ENCODE measurements around the gene CLMP.

The CLMP gene

GRCh38 chr11:123195188-123196059, at the start of gene CLMP:
CLMP (minus strand) TSS chr11:123195248; CDS start chr11:123194940, 308 bp downstream.
- DNase-seq (ENCODE audit: low read depth in 2 of 2) = no peak

GRCh38 chr11:123241874-123242543, 47.0 kb upstream of the CLMP start:
- no peak for DNase-seq (ENCODE audit: low read depth in 2 of 2)

GRCh38 chr11:123241294-123241693, 46.2 kb upstream of the CLMP start:
- no peak for DNase-seq (ENCODE audit: low read depth in 2 of 2)

- no peak for DNase-seq (ENCODE audit: low read depth in 2 of 2)
Measured at GRCh38 chr11:123239191-123240150, 44.4 kb upstream of the CLMP start.

GRCh38 chr11:123238297-123238696, 43.2 kb upstream of the CLMP start:
- DNase-seq (ENCODE audit: low read depth in 2 of 2) = no peak

GRCh38 chr11:123236879-123237278, 41.8 kb upstream of the CLMP start:
- no peak for DNase-seq (ENCODE audit: low read depth in 2 of 2)

- no peak for DNase-seq (ENCODE audit: low read depth in 2 of 2)
Measured at GRCh38 chr11:123235656-123236261, 40.7 kb upstream of the CLMP start.

GRCh38 chr11:123235117-123235655, 40.1 kb upstream of the CLMP start:
- DNase-seq (ENCODE audit: low read depth in 2 of 2) = peak; percentile 14 to 45

GRCh38 chr11:123233975-123234334, 38.9 kb upstream of the CLMP start:
- DNase-seq (ENCODE audit: low read depth in 2 of 2) = no peak

GRCh38 chr11:123233280-123233974, 38.4 kb upstream of the CLMP start:
- DNase-seq (ENCODE audit: low read depth in 2 of 2) = no peak

GRCh38 chr11:123231777-123232176, 36.7 kb upstream of the CLMP start:
- DNase-seq (ENCODE audit: low read depth in 2 of 2) = no peak

- DNase-seq (ENCODE audit: low read depth in 2 of 2) = no peak
Measured at GRCh38 chr11:123231256-123231655, 36.2 kb upstream of the CLMP start.

- no peak for DNase-seq (ENCODE audit: low read depth in 2 of 2)
Measured at GRCh38 chr11:123230346-123230745, 35.3 kb upstream of the CLMP start.

- no peak for DNase-seq (ENCODE audit: low read depth in 2 of 2)
Measured at GRCh38 chr11:123228496-123229163, 33.6 kb upstream of the CLMP start.

GRCh38 chr11:123227763-123228495, 32.9 kb upstream of the CLMP start:
- no peak for DNase-seq (ENCODE audit: low read depth in 2 of 2)

- no peak for DNase-seq (ENCODE audit: low read depth in 2 of 2)
Measured at GRCh38 chr11:123221584-123221983, 26.5 kb upstream of the CLMP start.

GRCh38 chr11:123221096-123221561, 26.1 kb upstream of the CLMP start:
- no peak for DNase-seq (ENCODE audit: low read depth in 2 of 2)

GRCh38 chr11:123219066-123219690, 24.1 kb upstream of the CLMP start:
- DNase-seq (ENCODE audit: low read depth in 2 of 2) = no peak

- DNase-seq (ENCODE audit: low read depth in 2 of 2) = no peak
Measured at GRCh38 chr11:123218451-123218850, 23.4 kb upstream of the CLMP start.

Data from stimulated activated CD4-positive, alpha-beta T cell treated with anti-CD3 and anti-CD28 coated beads, Interleukin-12 subunit alpha, Interleukin-12 subunit beta, amount 100 ng/mL, for 24 hours (primary cell).